ENCODE results near the gene SBF1.
"Not testable (repeated sequence)": the region's sequence is repeated elsewhere in the genome, so short reads cannot be mapped to it uniquely, and the experiment has no call there.

Gene SBF1

GRCh38 chr22:50474710-50475651 lies at the start of gene SBF1:
TSS of gene SBF1 (minus strand) at chr22:50475035. CDS start at chr22:50474840, 195 bp downstream.
- DNase-seq (ENCODE audit: low spot score) = peak; percentile 87

- DNase-seq (ENCODE audit: low spot score) = no peak
These were observed 49.2 kb upstream of the SBF1 start for GRCh38 chr22:50523806-50524675.

GRCh38 chr22:50523458-50523805 lies 48.6 kb upstream of the SBF1 start:
- DNase-seq (ENCODE audit: low spot score) = no peak

- no peak for DNase-seq (ENCODE audit: low spot score)
These were observed 48.1 kb upstream of the SBF1 start for GRCh38 chr22:50522806-50523438.

GRCh38 chr22:50522208-50522805 lies 47.5 kb upstream of the SBF1 start:
- DNase-seq (ENCODE audit: low spot score) = no peak

- DNase-seq (ENCODE audit: low spot score) = no peak
These were observed 46.9 kb upstream of the SBF1 start for GRCh38 chr22:50521710-50522109.

- DNase-seq (ENCODE audit: low spot score) = no peak
These were observed 46.1 kb upstream of the SBF1 start for GRCh38 chr22:50520826-50521453.

GRCh38 chr22:50520184-50520583 lies 45.3 kb upstream of the SBF1 start:
- not testable (repeated sequence) for DNase-seq (ENCODE audit: low spot score)

GRCh38 chr22:50519151-50519550 lies 44.3 kb upstream of the SBF1 start:
- no peak for DNase-seq (ENCODE audit: low spot score)

- no peak for DNase-seq (ENCODE audit: low spot score)
These were observed 43.8 kb upstream of the SBF1 start for GRCh38 chr22:50518606-50519005.

- DNase-seq (ENCODE audit: low spot score) = no peak
These were observed 42.8 kb upstream of the SBF1 start for GRCh38 chr22:50517495-50518260.

GRCh38 chr22:50516891-50517290 lies 42.1 kb upstream of the SBF1 start:
- DNase-seq (ENCODE audit: low spot score) = no peak

- DNase-seq (ENCODE audit: low spot score) = no peak
These were observed 41.2 kb upstream of the SBF1 start for GRCh38 chr22:50516068-50516467.

- no peak for DNase-seq (ENCODE audit: low spot score)
These were observed 38.3 kb upstream of the SBF1 start for GRCh38 chr22:50513175-50513574.

- no peak for DNase-seq (ENCODE audit: low spot score)
These were observed 34.1 kb upstream of the SBF1 start for GRCh38 chr22:50508897-50509296.

GRCh38 chr22:50507991-50508884 lies 33.4 kb upstream of the SBF1 start, which contains the start of gene NCAPH2:
TSS of gene NCAPH2 (plus strand) at chr22:50508224. CDS start at chr22:50508338, 114 bp downstream.
- peak; percentile 97 for DNase-seq (ENCODE audit: low spot score)

- DNase-seq (ENCODE audit: low spot score) = peak; percentile 92
These were observed 32.7 kb upstream of the SBF1 start, which contains the start of gene LMF2 for GRCh38 chr22:50507421-50507990. TSS of gene LMF2 (minus strand) at chr22:50507702. CDS start at chr22:50507675, 27 bp downstream.

GRCh38 chr22:50506611-50507420 lies 32.0 kb upstream of the SBF1 start:
- no peak for DNase-seq (ENCODE audit: low spot score)

Measured in CD4-positive, alpha-beta T cell treated with Interleukin-15 for 4 hours (primary cell).